Activated CD4-positive, alpha-beta T cell treated with anti-CD3 and anti-CD28 coated beads, Interleukin-10, Interleukin-2, amounts not matched to agents 100 ng/mL and 50 ng/mL, durations not matched to agents 16 hours and 8 hours (primary cell): ENCODE data around the gene TBC1D22B.
A peak's percentile ranks its signal among the peaks of the same experiment; 100 is the strongest.
"Not testable (repeated sequence)": the region's sequence is repeated elsewhere in the genome, so short reads cannot be mapped to it uniquely, and the experiment has no call there.

ENCODE experiments used
- DNase-seq: peaks from one replicate; pipeline ENCODE4 v3.0.0-alpha.2; 2020

TBC1D22B gene

GRCh38 chr6:37269105-37269504 lies 11.5 kb downstream of the TBC1D22B start:
- DNase-seq: no peak

DNA sequence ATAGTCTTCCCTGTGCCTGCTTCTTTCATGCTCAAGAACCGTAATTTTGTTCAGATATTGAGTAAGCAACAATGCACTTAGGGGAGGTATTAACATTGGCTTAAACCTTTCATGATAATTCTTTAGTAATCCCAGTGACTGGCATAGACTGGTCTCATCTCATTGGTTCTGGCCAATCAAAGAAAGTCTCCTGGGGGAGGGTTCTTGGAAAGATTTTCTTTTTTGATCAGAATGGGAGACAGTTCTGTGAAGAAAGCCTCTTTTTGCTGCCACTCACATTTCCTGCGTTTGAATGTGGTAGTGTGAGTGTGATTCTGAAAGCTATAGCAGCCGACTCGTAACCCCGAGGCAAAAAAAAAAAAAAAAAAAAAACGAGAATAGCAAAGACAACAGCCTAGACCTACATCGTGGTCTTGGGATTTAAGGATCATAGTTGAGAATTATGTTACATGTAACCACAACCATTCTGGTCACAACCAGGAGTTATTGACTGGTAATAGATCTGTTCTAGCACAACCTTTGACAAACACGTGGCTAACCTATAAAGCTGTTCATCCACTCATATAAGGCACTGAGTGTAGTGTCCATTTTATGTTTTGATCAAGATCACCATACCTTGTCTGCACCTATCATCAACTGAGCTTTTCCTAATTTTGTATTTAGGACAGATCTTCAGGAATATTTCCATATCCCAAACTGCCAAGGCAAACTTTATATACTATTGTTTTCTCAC lies 15.4 kb downstream of the TBC1D22B start:
- DNase-seq: peak; percentile 80

DNA sequence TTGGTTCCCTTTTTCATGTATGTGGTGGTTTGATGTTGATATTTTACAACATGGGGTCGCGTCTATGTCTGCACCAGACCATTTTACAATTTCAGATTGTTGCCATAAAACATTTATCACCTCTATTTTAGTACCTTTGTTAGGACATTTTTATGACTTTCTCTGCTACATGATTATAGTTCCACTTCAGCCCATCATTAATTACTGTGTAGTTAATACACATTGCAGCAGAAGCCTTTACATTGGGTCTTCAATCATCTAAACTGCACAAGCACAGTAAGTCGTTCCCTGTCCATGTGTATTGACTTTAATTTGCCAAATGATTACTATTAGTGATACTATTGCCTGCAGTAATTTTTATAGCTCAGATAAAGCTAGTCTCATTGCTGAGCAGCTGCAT lies 16.1 kb downstream of the TBC1D22B start:
- DNase-seq: no peak

- no peak for DNase-seq
These were observed 17.8 kb downstream of the TBC1D22B start for GRCh38 chr6:37275350-37275749.

DNA sequence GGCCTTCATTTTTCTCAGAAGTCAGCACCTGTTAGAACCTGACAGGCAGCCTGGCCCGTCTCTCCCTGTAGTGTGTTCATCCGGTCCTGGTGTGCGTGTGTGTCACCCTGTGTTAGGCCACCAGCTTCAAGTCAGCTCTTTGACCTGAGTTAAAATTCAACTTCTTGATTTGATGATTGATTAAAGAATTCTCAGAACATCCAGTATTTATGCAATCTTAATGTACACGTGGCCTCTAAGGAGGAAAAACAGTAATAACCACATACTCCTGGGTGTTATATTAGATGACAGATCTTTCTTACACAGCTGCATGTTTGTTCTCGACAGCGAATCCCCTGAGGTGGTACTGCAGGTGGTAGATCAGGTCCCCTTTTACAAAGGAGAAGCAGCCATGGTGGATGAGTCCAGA lies 19.4 kb downstream of the TBC1D22B start:
- peak; percentile 34 for DNase-seq

DNA sequence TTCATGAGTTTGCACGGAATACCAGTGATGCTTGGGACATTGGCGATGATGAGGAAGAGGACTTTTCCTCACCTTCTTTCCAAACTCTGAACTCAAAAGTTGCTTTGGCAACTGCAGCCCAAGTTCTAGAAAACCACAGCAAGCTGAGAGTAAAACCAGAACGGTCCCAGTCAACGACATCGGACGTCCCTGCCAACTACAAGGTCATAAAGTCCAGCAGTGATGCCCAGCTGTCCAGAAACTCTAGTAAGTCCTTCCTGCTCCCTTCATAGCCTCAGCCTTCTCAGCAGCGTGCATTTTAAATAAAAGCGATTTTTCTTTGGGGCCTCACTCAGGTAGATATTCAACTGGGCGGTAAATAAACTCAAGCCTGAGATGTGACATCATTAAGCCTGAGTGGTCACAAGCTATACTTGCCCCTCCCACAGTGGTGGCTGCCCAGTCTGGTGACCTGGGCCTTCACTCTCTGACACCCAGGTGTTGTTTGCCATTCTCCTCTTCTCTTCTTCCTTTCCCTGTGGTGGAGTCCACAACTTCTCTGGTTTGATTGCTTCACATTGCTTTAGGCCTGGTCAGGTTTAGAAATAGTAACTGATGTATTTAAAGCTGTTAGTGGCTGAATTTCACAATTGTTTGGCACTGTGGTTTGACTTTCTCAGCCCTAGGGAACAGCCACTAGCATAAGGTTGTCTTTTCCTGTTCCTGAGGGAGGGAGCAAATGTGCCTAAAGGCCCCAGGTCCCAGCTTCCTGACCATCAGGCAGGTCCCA lies 22.0 kb downstream of the TBC1D22B start:
- no peak for DNase-seq

- DNase-seq: no peak
These were observed 22.8 kb downstream of the TBC1D22B start for GRCh38 chr6:37280162-37280887.

- DNase-seq: no peak
These were observed 24.8 kb downstream of the TBC1D22B start for GRCh38 chr6:37282371-37282770.

GRCh38 chr6:37283268-37283667 lies 25.7 kb downstream of the TBC1D22B start:
- DNase-seq: no peak

DNA sequence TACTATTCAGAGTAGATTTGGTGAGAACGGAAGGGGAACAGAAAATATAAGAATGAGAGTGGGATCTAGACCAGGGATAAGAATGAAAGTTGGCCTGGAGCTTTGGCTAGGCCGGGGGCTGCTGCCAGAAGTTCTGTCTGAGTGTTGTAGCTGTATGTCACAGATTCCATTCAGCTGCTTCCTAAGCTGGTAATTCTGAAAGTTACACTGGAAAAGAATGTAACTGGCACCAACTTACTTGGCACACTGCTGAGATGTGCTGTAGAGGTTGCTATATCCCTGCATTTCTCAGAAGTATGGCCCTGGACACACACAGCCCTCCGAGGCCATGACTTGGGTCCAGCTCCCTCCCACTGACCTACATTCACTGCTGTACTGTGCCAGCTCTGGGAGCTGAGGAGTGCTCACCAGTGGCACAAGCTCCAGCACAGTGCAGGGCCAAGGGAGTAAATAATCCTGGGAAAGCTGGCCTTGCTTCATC lies 26.1 kb downstream of the TBC1D22B start:
- no peak for DNase-seq

- DNase-seq: no peak
These were observed 27.2 kb downstream of the TBC1D22B start for GRCh38 chr6:37284781-37285180.

- peak; percentile 61 for DNase-seq
These were observed 28.3 kb downstream of the TBC1D22B start for GRCh38 chr6:37285861-37286311.

DNA sequence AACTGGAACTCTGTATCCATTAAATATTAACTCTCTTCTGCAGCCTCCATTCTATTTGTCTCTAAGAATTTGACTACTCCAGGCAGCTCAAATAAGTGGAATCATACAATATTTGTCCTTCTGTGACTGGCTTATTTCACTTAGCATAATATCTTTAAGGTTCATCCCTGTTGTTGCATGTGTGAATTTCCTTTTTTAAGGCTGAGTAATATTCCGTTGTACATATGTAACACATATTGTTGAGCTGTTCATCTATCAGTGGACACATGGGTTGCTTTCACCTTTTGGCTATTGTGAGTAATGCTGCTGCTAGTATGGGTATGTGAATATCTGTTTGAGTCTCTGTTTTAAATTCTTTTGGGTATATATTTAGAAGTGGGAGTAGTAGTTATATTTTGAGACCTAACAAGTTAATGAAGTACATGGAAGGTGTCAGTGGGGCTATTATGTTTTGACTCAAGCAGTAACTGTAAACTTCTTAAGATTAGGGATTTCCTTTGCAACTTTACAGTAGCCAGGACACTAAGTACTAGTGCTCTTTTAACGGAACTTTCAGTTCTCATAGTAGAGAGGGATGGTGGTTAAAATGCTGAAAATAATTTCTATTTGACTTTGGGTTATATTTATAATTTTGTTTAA lies 30.1 kb downstream of the TBC1D22B start:
- DNase-seq: no peak

GRCh38 chr6:37288247-37288646 lies 30.7 kb downstream of the TBC1D22B start:
- DNase-seq: no peak

- DNase-seq: peak; percentile 86
These were observed 32.4 kb downstream of the TBC1D22B start for GRCh38 chr6:37289931-37290330.

- no peak for DNase-seq
These were observed 35.9 kb downstream of the TBC1D22B start for GRCh38 chr6:37293426-37293825.

DNA sequence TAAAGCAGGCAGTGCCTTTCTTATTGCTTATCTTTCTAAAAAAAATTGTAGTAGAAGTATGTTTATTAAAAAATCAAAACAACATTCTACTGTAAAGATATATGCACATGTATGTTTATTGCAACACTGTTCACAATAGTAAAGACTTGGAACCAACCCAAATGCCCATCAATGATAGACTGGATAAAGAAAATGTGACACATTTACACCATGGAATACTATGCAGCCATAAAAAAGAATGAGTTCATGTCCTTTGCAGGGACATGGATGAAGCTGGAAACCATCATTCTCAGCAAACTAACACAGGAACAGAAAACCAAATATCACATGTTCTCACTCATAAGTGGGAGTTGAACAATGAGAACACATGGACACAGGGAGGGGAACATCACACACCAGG lies 40.1 kb downstream of the TBC1D22B start:
- not testable (repeated sequence) for DNase-seq

- no peak for DNase-seq
These were observed 41.4 kb downstream of the TBC1D22B start for GRCh38 chr6:37298958-37299357.

DNA sequence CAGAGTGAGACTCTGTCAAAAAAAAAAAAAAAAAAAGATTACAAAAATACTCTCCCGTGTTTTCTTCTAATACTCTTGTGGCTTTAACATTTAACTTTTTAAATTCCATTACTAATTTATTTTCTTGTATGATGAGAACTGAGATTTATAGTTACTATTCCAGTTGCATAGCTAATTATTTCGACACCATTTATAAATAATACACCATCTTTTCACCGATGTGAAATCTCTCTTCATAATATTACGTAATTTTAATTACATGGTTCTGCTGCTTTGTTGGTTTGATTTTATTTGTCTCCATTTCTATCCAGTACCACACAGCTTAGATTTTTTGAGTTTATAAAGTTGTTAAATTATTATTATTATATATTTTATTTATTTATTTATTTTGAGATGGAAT lies 42.4 kb downstream of the TBC1D22B start:
- no peak for DNase-seq

DNA sequence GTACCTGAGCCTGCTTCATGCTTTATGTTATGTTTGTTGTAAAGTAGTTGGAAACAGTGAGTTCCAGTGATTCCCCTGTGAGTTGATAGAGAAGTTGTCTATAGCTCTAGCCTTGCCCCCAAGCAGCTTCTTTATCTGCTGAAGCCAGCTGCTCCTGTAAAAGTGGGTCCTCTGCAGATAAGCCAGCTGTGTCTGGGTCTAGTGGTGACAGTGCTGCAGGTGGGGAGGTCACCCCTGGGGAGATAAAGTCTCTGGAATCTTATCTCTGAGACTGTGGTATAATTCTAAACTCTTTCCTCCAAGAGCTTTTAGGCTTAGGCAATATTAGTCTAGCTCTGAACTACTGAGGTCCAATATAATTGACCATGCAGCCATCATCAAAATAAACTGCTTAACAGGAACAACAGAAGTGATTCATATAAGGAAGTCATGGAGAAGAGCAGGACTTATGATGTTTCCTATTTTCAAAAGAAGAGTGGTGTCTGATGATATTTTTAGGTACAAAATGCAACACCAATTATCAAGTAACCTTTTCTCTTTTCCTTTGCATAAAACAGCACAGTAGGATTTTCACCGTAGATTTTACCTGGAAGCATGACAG lies 44.6 kb downstream of the TBC1D22B start:
- no peak for DNase-seq

GRCh38 chr6:37303091-37303660 lies 45.6 kb downstream of the TBC1D22B start:
- no peak for DNase-seq

GRCh38 chr6:37303891-37304503 lies 46.4 kb downstream of the TBC1D22B start:
- peak; percentile 44 for DNase-seq
